Measurements from ENCODE around the gene HSPA8.

The HSPA8 gene

DNA sequence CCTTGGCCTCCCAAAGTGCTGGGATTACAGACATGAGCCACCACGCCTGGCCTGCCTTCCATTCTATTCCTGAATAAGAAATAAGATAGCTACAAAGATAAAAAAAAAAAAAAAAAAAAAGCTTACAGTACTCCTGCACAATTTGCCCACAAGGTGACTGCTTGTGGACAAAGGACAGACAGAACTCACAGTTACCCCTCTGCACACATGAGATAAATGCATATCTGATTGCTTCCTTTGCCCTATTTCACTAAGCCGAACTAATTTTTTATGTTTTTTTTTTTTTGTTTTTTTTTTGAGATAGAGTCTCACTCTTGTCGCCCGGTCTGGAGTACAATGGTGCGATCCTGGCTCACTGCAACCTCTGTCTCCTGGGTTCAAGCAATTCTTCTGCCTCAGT lies 23.6 kb upstream of the HSPA8 start:
- H3K4me3 ChIP-seq (replicated peaks in 1 of 2; ENCODE audit: low read depth in 2 of 2, low read length in 2 of 2): no peak overlapping the region
- DNase-seq (ENCODE audit: low read depth in 2 of 2): no peak
- TF ChIP-seq, protein P1, sequence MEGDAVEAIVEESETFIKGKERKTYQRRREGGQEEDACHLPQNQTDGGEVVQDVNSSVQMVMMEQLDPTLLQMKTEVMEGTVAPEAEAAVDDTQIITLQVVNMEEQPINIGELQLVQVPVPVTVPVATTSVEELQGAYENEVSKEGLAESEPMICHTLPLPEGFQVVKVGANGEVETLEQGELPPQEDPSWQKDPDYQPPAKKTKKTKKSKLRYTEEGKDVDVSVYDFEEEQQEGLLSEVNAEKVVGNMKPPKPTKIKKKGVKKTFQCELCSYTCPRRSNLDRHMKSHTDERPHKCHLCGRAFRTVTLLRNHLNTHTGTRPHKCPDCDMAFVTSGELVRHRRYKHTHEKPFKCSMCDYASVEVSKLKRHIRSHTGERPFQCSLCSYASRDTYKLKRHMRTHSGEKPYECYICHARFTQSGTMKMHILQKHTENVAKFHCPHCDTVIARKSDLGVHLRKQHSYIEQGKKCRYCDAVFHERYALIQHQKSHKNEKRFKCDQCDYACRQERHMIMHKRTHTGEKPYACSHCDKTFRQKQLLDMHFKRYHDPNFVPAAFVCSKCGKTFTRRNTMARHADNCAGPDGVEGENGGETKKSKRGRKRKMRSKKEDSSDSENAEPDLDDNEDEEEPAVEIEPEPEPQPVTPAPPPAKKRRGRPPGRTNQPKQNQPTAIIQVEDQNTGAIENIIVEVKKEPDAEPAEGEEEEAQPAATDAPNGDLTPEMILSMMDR (IDR thresholded peaks at IDR 0.05; ENCODE audit: low read depth, low read length): no peak

DNA sequence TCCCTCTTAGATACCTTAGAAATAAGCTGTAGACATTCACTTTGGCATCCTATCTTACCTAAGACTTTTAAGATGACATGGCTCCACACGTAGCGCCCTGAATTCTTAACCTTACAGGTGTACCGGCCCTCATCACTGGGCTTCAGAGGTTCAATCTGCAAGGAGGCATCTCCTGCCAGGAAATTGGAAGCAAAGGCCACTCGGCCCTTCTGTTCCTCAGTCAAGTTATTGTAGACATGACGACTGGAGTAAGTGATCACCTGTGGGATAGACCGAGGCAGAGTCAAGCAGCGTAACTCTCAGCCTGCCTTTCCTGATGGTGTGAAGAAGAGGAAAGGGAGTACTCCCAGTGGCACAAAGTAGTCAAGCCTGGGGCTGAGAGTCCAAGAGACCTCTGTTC lies 22.5 kb upstream of the HSPA8 start:
- TF ChIP-seq, protein P1 (IDR thresholded peaks at IDR 0.05; ENCODE audit: low read depth, low read length): no peak
- no peak overlapping the region for H3K4me3 ChIP-seq (replicated peaks in 1 of 2; ENCODE audit: low read depth in 2 of 2, low read length in 2 of 2)
- no peak for DNase-seq (ENCODE audit: low read depth in 2 of 2)

DNA sequence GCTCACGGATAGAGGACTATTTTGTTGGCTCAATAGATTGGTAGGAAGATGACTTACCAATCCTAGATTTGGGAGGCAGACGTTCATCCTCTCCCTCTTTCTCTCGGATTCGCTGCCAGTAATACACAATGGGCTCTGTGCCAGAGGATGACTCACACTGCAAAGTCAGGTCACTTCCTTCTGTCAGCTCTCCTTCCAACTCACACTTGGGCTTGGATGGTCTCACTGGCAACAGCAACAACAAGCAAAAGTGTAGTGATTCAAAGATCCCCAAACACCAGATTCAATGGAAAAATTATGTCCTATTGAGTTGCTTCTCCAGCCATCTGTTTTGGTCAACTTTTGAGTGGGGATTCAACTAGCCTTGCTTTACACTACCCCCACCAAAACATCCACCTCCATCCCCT lies 21.7 kb upstream of the HSPA8 start:
- TF ChIP-seq, protein P1 (IDR thresholded peaks at IDR 0.05; ENCODE audit: low read depth, low read length): no peak
- peak; percentile 99 for DNase-seq (ENCODE audit: low read depth in 2 of 2)
- no peak overlapping the region for H3K4me3 ChIP-seq (replicated peaks in 1 of 2; ENCODE audit: low read depth in 2 of 2, low read length in 2 of 2)

DNA sequence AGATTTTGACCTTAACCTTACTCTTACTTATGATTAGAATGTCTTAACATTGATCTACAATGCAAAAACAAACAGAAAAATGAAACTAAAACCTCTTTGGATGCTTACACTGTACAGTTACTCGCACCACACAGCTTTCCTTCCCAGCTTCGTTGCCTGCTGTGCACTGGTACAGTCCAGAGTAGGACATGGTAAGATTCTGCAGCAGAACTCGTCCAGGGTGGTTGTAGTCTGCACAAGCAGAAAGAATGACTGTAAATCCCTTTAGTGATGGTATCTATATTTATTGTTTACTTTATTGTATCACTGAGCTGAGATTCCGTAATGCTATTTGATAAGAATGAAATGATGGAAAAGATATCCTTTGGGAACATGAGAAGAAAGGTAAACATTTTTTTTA lies 21.0 kb upstream of the HSPA8 start:
- no peak for DNase-seq (ENCODE audit: low read depth in 2 of 2)
- no peak overlapping the region for H3K4me3 ChIP-seq (replicated peaks in 1 of 2; ENCODE audit: low read depth in 2 of 2, low read length in 2 of 2)
- TF ChIP-seq, protein P1 (IDR thresholded peaks at IDR 0.05; ENCODE audit: low read depth, low read length): no peak

DNA sequence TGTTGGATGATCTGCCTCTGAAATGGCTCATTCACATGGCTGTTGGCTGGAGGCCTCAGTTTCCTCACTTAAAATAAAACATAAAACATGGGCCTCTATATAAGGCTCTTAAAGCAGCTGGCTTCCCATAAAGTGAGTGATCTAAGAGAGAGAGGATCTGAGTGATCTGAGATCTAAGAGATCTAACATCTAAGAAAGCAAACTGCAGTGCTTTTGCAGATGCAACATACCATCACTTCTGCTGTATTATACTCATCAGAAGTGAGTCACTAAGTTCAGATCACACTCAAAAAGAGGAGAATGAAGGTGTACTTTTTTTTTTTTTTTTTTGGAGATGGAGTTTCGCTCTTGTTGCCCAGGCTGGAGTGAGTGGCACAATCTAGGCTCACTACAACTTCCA lies 18.1 kb upstream of the HSPA8 start:
- no peak overlapping the region for H3K4me3 ChIP-seq (replicated peaks in 1 of 2; ENCODE audit: low read depth in 2 of 2, low read length in 2 of 2)
- TF ChIP-seq, protein P1 (IDR thresholded peaks at IDR 0.05; ENCODE audit: low read depth, low read length): no peak
- no peak for DNase-seq (ENCODE audit: low read depth in 2 of 2)

DNA sequence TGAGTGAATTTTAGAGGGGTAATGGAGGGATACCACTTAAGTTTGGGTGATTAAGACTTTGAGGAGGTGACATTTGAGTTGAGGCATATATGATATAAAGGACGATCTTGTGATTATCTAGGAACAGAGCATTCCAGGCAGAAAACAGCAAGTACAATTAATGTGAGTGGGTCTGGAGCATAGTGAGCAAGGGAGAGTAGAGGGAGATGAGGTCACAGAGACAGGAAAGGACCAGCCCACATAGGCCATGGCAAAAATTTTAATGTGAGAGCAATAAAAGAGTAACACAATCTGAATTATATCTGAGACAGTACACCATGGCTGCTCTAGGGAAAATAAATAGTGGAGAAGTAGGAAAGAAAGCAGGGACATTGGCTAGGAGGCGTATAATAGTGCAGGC lies 14.5 kb upstream of the HSPA8 start:
- no peak overlapping the region for H3K4me3 ChIP-seq (replicated peaks in 1 of 2; ENCODE audit: low read depth in 2 of 2, low read length in 2 of 2)
- no peak for DNase-seq (ENCODE audit: low read depth in 2 of 2)
- TF ChIP-seq, protein P1 (IDR thresholded peaks at IDR 0.05; ENCODE audit: low read depth, low read length): no peak

DNA sequence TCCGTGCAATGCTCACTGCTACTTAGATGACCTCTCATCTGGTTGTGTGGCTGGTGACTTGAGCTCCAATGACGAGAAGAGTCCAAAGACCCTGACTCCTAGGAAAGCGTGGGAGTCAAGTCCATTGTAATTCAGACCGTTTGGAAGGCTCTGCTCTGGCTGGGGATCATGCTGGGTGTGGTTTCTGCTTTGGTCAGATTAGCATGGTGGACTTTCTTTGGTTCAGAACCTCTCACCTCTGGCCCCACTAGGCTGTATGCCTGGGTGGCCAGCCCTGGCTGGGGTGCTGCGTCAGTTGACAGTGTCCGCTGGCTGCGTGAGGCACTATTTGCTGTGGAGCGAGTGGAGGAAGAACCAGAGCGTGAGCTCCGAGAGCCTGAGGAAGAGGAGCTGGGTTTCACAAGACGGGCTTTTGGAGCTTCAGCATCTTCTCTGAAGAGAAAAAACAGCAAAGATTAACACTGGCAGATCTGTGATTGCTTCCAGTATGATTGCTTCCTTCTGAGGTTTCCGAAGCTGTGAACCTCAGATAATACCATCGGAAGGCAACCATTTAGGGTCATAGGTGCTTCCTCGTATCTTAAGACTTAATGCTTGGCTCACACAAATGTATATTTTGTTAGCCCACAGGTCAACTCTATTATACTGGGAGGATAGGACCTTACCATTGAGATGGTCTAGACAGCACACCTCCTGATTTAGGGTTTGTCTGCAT lies 11.6 kb upstream of the HSPA8 start:
- TF ChIP-seq, protein P1 (IDR thresholded peaks at IDR 0.05; ENCODE audit: low read depth, low read length): no peak
- DNase-seq (ENCODE audit: low read depth in 2 of 2): no peak

More for the DNA sequence above, 11.6 kb upstream of the HSPA8 start:
- no peak overlapping the region for H3K4me3 ChIP-seq (replicated peaks in 1 of 2; ENCODE audit: low read depth in 2 of 2, low read length in 2 of 2)

All from cardiac fibroblast (primary cell).